ENCODE measurements around the gene C22orf39. TPM values are rescaled to one million over a fixed set of nuclear protein-coding genes. Genes with fewer than 3 reads are reported as not detected.

Gene C22orf39
- total RNA-seq, 1 experiment from 2014 or later = 28.4 TPM

DNA sequence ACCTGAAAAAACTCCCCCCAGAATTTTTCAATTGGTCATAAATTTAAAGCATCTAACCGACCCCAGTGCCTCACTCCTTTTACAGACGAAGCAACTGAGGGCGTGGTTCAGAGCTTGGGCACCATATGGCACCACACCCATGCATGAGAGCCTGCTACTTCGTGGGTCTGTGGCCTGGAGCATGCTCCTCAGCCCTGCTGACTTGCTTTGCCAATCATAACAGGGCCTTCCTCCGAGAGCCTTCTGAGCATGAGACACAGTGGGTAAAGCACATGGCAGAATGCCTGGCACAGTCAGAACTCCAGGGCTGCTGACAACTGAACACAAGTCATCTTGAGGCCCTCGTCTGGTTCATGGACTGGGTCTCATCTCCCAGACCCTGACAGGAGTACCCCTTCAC is 49.3 kb downstream of the C22orf39 start:
- DNase-seq (ENCODE audit: low spot score) = no peak
- no peak overlapping the region for H3K4me3 ChIP-seq (ENCODE audit: low read depth, low read length, poor library complexity, severe bottlenecking)
- no TSS peak for BruUV-seq (replicated peaks)
- intact Hi-C loops (cut with micrococcal nuclease; ENCODE audit: unreplicated experiment) = no loop called here
- CTCF ChIA-PET = no interaction called here
- peaks cover 39% of the 10 kb centered on the region for H3K36me3 ChIP-seq (ENCODE audit: insufficient read depth, low read length, poor library complexity, severe bottlenecking)
- no peak for TF ChIP-seq EZH2 (IDR thresholded peaks at IDR 0.05; ENCODE audit: borderline replicate concordance, low read depth, low read length, poor library complexity, severe bottlenecking)
- TF ChIP-seq, protein P1, sequence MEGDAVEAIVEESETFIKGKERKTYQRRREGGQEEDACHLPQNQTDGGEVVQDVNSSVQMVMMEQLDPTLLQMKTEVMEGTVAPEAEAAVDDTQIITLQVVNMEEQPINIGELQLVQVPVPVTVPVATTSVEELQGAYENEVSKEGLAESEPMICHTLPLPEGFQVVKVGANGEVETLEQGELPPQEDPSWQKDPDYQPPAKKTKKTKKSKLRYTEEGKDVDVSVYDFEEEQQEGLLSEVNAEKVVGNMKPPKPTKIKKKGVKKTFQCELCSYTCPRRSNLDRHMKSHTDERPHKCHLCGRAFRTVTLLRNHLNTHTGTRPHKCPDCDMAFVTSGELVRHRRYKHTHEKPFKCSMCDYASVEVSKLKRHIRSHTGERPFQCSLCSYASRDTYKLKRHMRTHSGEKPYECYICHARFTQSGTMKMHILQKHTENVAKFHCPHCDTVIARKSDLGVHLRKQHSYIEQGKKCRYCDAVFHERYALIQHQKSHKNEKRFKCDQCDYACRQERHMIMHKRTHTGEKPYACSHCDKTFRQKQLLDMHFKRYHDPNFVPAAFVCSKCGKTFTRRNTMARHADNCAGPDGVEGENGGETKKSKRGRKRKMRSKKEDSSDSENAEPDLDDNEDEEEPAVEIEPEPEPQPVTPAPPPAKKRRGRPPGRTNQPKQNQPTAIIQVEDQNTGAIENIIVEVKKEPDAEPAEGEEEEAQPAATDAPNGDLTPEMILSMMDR (conservative IDR thresholded peaks at IDR 0.05; ENCODE audit: low read depth, low read length) = no peak
- no peaks in the 10 kb centered on the region for H3K27me3 ChIP-seq (replicated peaks; ENCODE audit: insufficient read depth, low read depth, low read length, poor library complexity)
- H3K9me3 ChIP-seq (ENCODE audit: low read depth, low read length, poor library complexity, severe bottlenecking) = no peaks in the 10 kb centered on the region
- POLR2A ChIA-PET (ENCODE audit: low non-redundant PET) = no interaction called here
- H3K4me1 ChIP-seq (ENCODE audit: insufficient read depth, low read length, poor library complexity, severe bottlenecking) = no peaks in the 10 kb centered on the region
- no peak overlapping the region for H3K27ac ChIP-seq (ENCODE audit: low read depth, low read length, poor library complexity, severe bottlenecking)

- intact Hi-C loops (cut with micrococcal nuclease; ENCODE audit: unreplicated experiment) = no loop called here
- H3K27ac ChIP-seq (ENCODE audit: low read depth, low read length, poor library complexity, severe bottlenecking) = no peak overlapping the region
- no peak for TF ChIP-seq EZH2 (IDR thresholded peaks at IDR 0.05; ENCODE audit: borderline replicate concordance, low read depth, low read length, poor library complexity, severe bottlenecking)
- TF ChIP-seq, protein P1 (conservative IDR thresholded peaks at IDR 0.05; ENCODE audit: low read depth, low read length) = no peak
- BruUV-seq (replicated peaks) = no TSS peak
- ChIA-PET POLR2A (ENCODE audit: low non-redundant PET) (no interaction called here), CTCF (no interaction called here)
- H3K4me3 ChIP-seq (ENCODE audit: low read depth, low read length, poor library complexity, severe bottlenecking) = no peak overlapping the region
- peaks cover 41% of the 10 kb centered on the region for H3K36me3 ChIP-seq (ENCODE audit: insufficient read depth, low read length, poor library complexity, severe bottlenecking)
- no peaks in the 10 kb centered on the region for H3K27me3 ChIP-seq (replicated peaks; ENCODE audit: insufficient read depth, low read depth, low read length, poor library complexity)
- H3K4me1 ChIP-seq (ENCODE audit: insufficient read depth, low read length, poor library complexity, severe bottlenecking) = no peaks in the 10 kb centered on the region
- H3K9me3 ChIP-seq (ENCODE audit: low read depth, low read length, poor library complexity, severe bottlenecking) = no peaks in the 10 kb centered on the region
- DNase-seq (ENCODE audit: low spot score) = no peak
These were observed 49.8 kb downstream of the C22orf39 start for GRCh38 chr22:19397734-19398104.

DNA sequence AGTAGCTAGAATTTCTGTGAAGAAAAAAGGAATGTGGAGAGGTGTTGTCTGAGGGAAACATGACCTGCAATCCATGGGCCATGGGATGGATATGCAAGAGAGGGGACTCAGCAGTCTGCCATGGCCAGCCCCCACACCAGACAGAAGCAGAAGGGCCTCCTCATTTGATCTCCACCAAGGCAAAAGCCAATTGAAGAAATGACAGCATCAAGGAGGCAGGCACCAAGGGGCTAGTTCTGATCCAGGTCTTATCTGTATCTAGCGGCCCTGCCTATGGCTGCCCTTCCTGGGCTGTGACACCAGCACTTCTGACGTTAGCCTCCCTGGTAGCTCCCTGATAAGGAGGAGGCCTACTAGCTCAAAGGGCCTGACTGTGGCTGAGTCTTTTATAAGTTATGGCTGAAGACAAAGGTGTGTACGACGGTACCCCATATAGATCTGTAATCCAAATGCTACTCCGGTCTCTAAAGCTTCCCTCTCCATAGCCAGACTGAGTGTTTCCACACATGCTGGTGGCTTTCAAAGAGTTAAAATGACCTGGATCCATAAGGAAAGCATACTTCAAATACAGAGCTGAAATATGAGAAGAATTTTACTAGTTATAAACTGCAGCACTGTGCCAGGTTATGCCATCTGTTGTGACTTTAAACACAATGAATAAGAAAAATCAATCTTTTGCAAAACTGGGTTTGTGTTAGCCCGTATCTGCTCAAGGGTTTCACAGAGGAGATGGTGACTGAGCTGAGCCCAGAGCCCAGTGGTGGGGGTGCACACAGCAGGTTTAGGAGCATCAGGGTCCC is 50.4 kb downstream of the C22orf39 start:
- Histone ChIP-seq H3K4me3 (ENCODE audit: low read depth, low read length, poor library complexity, severe bottlenecking) (no peak overlapping the region), H3K27ac (ENCODE audit: low read depth, low read length, poor library complexity, severe bottlenecking) (no peak overlapping the region), H3K27me3 (replicated peaks; ENCODE audit: insufficient read depth, low read depth, low read length, poor library complexity) (no peaks in the 10 kb centered on the region), H3K36me3 (ENCODE audit: insufficient read depth, low read length, poor library complexity, severe bottlenecking) (peaks cover 44% of the 10 kb centered on the region), H3K9me3 (ENCODE audit: low read depth, low read length, poor library complexity, severe bottlenecking) (no peaks in the 10 kb centered on the region), H3K4me1 (ENCODE audit: insufficient read depth, low read length, poor library complexity, severe bottlenecking) (no peaks in the 10 kb centered on the region)
- ChIA-PET CTCF (no interaction called here), POLR2A (ENCODE audit: low non-redundant PET) (no interaction called here)
- DNase-seq (ENCODE audit: low spot score) = no peak
- BruUV-seq (replicated peaks) = no TSS peak
- intact Hi-C loops (cut with micrococcal nuclease; ENCODE audit: unreplicated experiment) = no loop called here
- TF ChIP-seq EZH2 (IDR thresholded peaks at IDR 0.05; ENCODE audit: borderline replicate concordance, low read depth, low read length, poor library complexity, severe bottlenecking) = no peak
- TF ChIP-seq, protein P1 (conservative IDR thresholded peaks at IDR 0.05; ENCODE audit: low read depth, low read length) = no peak

All from A673 (cell line).